Measurements from ENCODE around the gene CCDC170.

GRCh38 chr6:151498327-151498726 is 4.5 kb downstream of the CCDC170 start:
- TF ChIP-seq YY1 (IDR thresholded peaks at IDR 0.05; ENCODE audit: insufficient read depth, insufficient read length) (no peak), ZNF274 (IDR thresholded peaks at IDR 0.05; ENCODE audit: low read depth, low read length) (no peak)

Measured in NT2/D1 (cell line).